Upper lobe of left lung (tissue), 6 donors: ENCODE data around the gene SCN8A. TPM values are rescaled to one million over a fixed set of nuclear protein-coding genes. Genes with fewer than 3 reads are reported as not detected.

Source experiments
- ATAC-seq, 2 donors: fragments of 200-7000 bp; cut with Tn5 transposase; one replicate each; pipeline ENCODE4 v1.9.1; 2022; ENCODE audit warnings: mild to moderate bottlenecking in 2 of 2, moderate library complexity in 2 of 2; ENCODE audit not compliant: low FRiP score in 2 of 2
- DNase-seq, 2 donors: peaks; one replicate each; pipeline ENCODE4 v3.0.0-alpha.2; 2019 to 2020
- H3K27ac ChIP-seq, 4 donors: fragments of 200-600 bp; sonication (generic); one replicate each; pipeline ENCODE4 v1.5.1; 2016 to 2019
- H3K27me3 ChIP-seq, 4 donors: fragments of 200-600 bp; sonication (generic); one replicate each; pipeline ENCODE4 v1.5.1; 2017 to 2019
- H3K36me3 ChIP-seq, 4 donors: fragments of 200-600 bp; sonication (generic); one replicate each; pipeline ENCODE4 v1.5.1; 2016 to 2019
- H3K4me1 ChIP-seq, 4 donors: fragments of 200-600 bp; sonication (generic); one replicate each; pipeline ENCODE4 v1.5.1; 2018 to 2019
- H3K4me3 ChIP-seq, 4 donors: fragments of 200-600 bp; sonication (generic); one replicate each; pipeline ENCODE4 v1.5.1; 2017 to 2019; ENCODE audit warnings: mild to moderate bottlenecking in 2 of 4, moderate library complexity in 1 of 4
- H3K9me3 ChIP-seq, 4 donors: fragments of 200-600 bp; sonication (generic); one replicate each; pipeline ENCODE4 v1.5.1; 2018 to 2019
- CTCF ChIP-seq, 6 experiments: fragments of 450-650 bp in 4 of 6; fragments of 200-600 bp in 2 of 6; sonication (generic) in 2 of 6; IDR thresholded peaks; one replicate each; pipeline ENCODE4 v1.5.1; 2016 to 2019; ENCODE audit warnings: antibody characterized with exemption in 6 of 6
- EP300 ChIP-seq, 4 donors: sonication (generic); formaldehyde crosslinking; IDR thresholded peaks; one replicate each; pipeline ENCODE4 v1.5.1; 2017; ENCODE audit warnings: antibody characterized with exemption in 4 of 4, control low read depth in 2 of 4
- POLR2A ChIP-seq, 4 donors: fragments of 450-650 bp; IDR thresholded peaks; one replicate each; pipeline ENCODE4 v1.5.1; 2016 to 2017; ENCODE audit warnings: antibody characterized with exemption in 4 of 4, mild to moderate bottlenecking in 2 of 4
- POLR2AphosphoS5 ChIP-seq, 2 donors: sonication (generic); formaldehyde crosslinking; IDR thresholded peaks; one replicate each; pipeline ENCODE4 v1.5.1; 2017; ENCODE audit warnings: antibody characterized with exemption in 2 of 2
- WGBS, 2 donors: methylation state at CpG; one replicate each; pipeline ENCODE4 v1.1.5; 2017 to 2018; 5-methylcytosine and 5-hydroxymethylcytosine counted together
- total RNA-seq, 6 donors: library from RNA; depleted of rRNA in 4 of 6; stranded (reverse); fragments of >200 nt in 4 of 6; gene quantifications; one replicate each; pipeline versions ENCODE4 v1.1.0 to v1.2.1, GENCODE V29; 2016 to 2021
- donor health status: DM: no; HTN: no; CAD: no; lungs with moderate emphysema.
- donor health status: DM: no; HTN: yes; CAD: no; lungs with severe emphysema.

Gene SCN8A
- total RNA-seq, 6 donors from 2014 or later = 0.11 to 1.1 (median 0.37) TPM; not detected in 1

- H3K4me1 ChIP-seq = no peaks in the 10 kb centered on the region
- no peaks in the 10 kb centered on the region for H3K27me3 ChIP-seq
- no peaks in the 10 kb centered on the region for H3K9me3 ChIP-seq
- ATAC-seq (no peak), DNase-seq (no peak)
- TF ChIP-seq POLR2A (IDR thresholded peaks at IDR 0.05) (no peak), POLR2AphosphoS5 (IDR thresholded peaks at IDR 0.05) (no peak), CTCF (IDR thresholded peaks at IDR 0.05) (no peak), EP300 (IDR thresholded peaks at IDR 0.05) (no peak)
- no peak overlapping the region for H3K4me3 ChIP-seq
- H3K27ac ChIP-seq = no peak overlapping the region
- H3K36me3 ChIP-seq = no peaks in the 10 kb centered on the region
These were observed 172.7 kb downstream of the SCN8A start for GRCh38 chr12:51763743-51764142.

- TF ChIP-seq POLR2AphosphoS5 (IDR thresholded peaks at IDR 0.05) = no peak
- no peak for TF ChIP-seq CTCF (IDR thresholded peaks at IDR 0.05)
- no peak for TF ChIP-seq POLR2A (IDR thresholded peaks at IDR 0.05)
- TF ChIP-seq EP300 (IDR thresholded peaks at IDR 0.05) = no peak
- no peaks in the 10 kb centered on the region for H3K36me3 ChIP-seq
- no peaks in the 10 kb centered on the region for H3K4me1 ChIP-seq
- 88 to 90% methylated on average over 6 of the region's 6 CpGs for WGBS, 2 donors
- no peaks in the 10 kb centered on the region for H3K27me3 ChIP-seq
- H3K9me3 ChIP-seq = no peaks in the 10 kb centered on the region
- ATAC-seq (no peak), DNase-seq (no peak)
- H3K4me3 ChIP-seq = no peak overlapping the region
- H3K27ac ChIP-seq = no peak overlapping the region
These were observed 175.1 kb downstream of the SCN8A start for GRCh38 chr12:51766067-51766676.

- TF ChIP-seq CTCF (IDR thresholded peaks at IDR 0.05) (no peak), EP300 (IDR thresholded peaks at IDR 0.05) (no peak), POLR2AphosphoS5 (IDR thresholded peaks at IDR 0.05) (no peak), POLR2A (IDR thresholded peaks at IDR 0.05) (no peak)
- DNase-seq (no peak), ATAC-seq (no peak)
- Histone ChIP-seq H3K4me3 (no peak overlapping the region), H3K4me1 (no peaks in the 10 kb centered on the region), H3K27ac (no peak overlapping the region), H3K36me3 (no peaks in the 10 kb centered on the region), H3K27me3 (no peaks in the 10 kb centered on the region), H3K9me3 (no peaks in the 10 kb centered on the region)
- 78 to 85% methylated on average over 1 of the region's 1 CpG for WGBS, 2 donors
These were observed 180.0 kb downstream of the SCN8A start for GRCh38 chr12:51771008-51771407.

- no peak for ATAC-seq
- H3K27ac ChIP-seq = no peak overlapping the region
- no peaks in the 10 kb centered on the region for H3K9me3 ChIP-seq
- no peak for DNase-seq
- 93 to 98% methylated on average over 2 of the region's 2 CpGs for WGBS, 2 donors
- H3K4me1 ChIP-seq = no peaks in the 10 kb centered on the region
- no peak overlapping the region for H3K4me3 ChIP-seq
- H3K27me3 ChIP-seq = no peaks in the 10 kb centered on the region
- TF ChIP-seq EP300 (IDR thresholded peaks at IDR 0.05) (no peak), POLR2AphosphoS5 (IDR thresholded peaks at IDR 0.05) (no peak)
- H3K36me3 ChIP-seq = no peaks in the 10 kb centered on the region
These were observed 182.3 kb downstream of the SCN8A start for GRCh38 chr12:51773145-51773869.

- Histone ChIP-seq H3K4me3 (no peak overlapping the region), H3K27me3 (no peaks in the 10 kb centered on the region), H3K4me1 (no peaks in the 10 kb centered on the region), H3K27ac (no peak overlapping the region), H3K36me3 (no peaks in the 10 kb centered on the region), H3K9me3 (no peaks in the 10 kb centered on the region)
- TF ChIP-seq CTCF (IDR thresholded peaks at IDR 0.05) (no peak), POLR2A (IDR thresholded peaks at IDR 0.05) (no peak), EP300 (IDR thresholded peaks at IDR 0.05) (no peak), POLR2AphosphoS5 (IDR thresholded peaks at IDR 0.05) (no peak)
- 86% methylated on average over 2 of the region's 2 CpGs for WGBS, 2 donors
- DNase-seq = no peak
- no peak for ATAC-seq
These were observed 183.9 kb downstream of the SCN8A start for GRCh38 chr12:51774933-51775332.
